ENCODE measurements around the gene PPFIA3.
"Not testable (repeated sequence)": the region's sequence is repeated elsewhere in the genome, so short reads cannot be mapped to it uniquely, and the experiment has no call there.

PPFIA3 gene

DNA sequence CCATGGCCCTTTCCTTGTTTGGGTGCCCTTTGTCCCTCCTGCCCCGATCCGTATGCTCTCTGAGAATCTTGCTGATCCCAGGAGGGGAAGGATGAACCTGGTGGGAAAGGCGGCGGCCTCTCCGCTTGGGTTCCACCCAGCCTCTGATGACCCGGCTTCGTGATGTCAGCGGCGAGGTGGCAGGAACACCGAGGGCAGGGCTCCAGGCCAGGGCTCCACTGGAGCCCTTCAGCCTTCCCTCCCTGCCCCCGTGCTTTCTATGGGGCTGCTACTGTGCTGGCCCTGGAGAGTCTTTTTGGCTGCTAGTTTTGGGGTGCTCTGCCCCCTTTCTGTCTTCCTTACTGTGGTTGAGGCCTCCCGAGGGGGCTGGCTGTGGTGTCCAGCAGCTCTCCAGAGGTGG, 17.0 kb upstream of the PPFIA3 start:
- no peak for DNase-seq (ENCODE audit: low read depth, low spot score)

DNA sequence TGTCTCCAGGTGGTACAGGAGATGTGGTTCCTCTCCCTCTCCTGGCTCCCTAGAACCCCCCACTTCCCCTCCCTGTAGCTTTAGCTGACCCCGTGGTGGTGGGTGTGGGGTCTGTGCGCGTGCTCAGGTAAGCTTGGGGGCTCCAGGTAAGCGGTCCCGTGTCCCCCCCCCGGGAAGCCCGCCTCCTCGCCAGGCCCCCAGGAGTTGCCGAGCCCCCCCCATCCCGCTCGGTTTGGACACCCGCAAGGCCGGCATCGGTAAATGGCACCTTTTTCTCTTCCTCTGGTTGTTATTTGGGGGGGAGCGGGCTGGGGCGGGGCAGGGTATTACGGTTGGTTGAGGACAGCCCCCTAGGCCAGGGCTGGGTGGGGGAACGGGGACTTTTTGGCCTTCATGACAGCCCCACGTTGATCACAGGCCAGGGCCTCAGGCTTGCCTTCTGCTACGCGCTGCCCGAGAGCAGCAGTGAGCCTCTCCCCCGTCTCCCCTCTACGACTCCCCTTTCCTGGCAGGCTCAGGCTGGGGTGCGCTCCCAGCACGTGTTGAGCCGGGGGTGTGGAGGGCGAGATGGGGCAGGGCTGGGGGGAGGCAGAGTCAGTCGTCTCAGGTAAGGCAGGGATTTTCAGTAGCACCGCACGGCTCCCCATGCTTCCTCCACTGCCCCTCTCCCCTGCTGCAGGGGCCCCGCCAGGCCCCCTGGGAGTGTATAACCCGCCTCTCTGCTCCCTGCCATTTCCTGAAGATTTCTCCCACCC, 15.8 kb upstream of the PPFIA3 start:
- no peak for DNase-seq (ENCODE audit: low read depth, low spot score)

DNA sequence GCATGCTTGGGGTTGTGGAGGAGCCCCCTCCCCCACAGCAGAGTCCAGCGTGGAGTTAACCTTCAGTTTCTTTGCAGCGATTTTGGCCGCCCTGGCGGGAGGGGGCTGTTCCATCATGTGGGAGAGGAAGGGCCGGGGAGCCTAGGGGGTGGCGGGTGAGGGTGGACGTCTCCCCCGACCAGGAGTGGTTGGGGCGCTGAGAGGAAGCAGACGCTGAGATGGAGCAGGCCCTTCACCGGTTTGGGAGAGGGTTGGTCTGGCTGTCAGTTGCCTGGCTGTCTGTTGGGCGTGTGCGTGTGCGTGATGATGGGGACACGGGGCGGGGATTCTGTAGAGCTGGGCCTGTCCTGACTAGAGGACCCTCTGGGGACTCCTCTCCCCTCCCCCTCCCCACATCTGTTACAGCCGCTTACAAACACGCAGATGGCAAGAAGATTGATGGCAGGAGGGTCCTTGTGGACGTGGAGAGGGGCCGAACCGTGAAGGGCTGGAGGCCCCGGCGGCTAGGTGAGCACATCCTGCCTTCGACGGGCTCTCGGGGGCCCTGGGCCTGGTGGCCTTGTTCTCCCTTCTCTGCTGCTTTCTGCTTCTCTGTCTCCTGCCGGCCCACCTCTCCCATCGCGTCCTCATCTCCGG, 15.0 kb upstream of the PPFIA3 start:
- DNase-seq (ENCODE audit: low read depth, low spot score) = no peak

DNA sequence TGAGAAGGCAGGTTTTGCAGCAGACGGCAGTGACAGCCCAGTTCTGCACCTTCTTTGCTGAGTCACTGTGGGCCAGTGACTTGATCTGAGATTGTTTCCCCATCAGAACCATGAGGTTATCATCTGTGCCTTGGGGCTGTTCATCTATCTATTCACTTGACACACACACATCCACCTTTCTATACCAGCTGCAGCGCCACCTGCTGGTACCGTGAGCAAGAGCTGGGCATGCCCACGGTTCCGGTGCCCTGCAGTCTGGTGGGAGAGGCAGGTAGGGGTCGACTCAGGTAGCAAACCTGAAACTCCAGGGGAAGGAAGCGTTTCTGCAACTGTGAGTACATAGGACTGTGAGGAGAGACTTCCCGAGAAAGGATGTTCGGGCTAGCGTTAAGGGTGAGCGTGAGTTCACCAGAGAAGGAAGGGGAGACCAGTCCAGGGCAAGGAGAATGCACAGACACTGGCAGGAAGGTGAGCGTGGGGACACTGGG, 12.7 kb upstream of the PPFIA3 start:
- no peak for DNase-seq (ENCODE audit: low read depth, low spot score)

DNA sequence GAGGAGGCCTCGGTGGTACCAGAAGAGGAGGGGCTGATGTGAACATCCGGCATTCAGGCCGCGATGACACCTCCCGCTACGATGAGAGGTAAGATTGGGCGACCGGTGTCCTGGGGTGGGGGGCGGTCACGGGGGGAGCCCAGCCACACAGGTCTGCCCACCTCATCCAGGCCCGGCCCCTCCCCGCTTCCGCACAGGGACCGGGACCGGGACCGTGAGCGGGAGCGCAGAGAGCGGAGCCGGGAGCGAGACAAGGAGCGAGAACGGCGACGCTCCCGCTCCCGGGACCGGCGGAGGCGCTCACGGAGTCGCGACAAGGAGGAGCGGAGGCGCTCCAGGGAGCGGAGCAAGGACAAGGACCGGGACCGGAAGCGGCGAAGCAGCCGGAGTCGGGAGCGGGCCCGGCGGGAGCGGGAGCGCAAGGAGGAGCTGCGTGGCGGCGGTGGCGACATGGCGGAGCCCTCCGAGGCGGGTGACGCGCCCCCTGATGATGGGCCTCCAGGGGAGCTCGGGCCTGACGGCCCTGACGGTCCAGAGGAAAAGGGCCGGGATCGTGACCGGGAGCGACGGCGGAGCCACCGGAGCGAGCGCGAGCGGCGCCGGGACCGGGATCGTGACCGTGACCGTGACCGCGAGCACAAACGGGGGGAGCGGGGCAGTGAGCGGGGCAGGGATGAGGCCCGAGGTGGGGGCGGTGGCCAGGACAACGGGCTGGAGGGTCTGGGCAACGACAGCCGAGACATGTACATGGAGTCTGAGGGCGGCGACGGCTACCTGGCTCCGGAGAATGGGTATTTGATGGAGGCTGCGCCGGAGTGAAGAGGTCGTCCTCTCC, 11.5 kb upstream of the PPFIA3 start:
- no peak for DNase-seq (ENCODE audit: low read depth, low spot score)

DNA sequence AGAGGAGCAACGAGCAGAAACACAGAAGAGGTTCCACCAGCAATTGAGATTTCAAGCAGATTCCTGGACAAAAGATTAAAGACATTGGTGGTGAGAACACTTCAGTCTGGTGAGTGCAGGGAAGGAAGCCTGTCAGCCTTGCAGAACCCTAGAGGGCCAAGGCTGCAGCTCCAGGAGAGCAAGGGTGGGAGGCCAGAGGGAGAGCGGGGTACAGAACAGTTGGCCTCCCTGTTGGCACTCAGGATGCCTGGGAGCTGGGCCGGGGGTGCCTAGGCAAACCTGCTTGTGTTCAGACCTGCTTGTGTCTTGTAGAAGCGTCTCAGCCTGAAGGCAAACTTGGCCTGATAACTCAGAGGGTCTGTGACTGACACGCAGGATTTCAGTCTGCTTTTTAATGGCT, 10.3 kb upstream of the PPFIA3 start:
- DNase-seq (ENCODE audit: low read depth, low spot score) = no peak

DNA sequence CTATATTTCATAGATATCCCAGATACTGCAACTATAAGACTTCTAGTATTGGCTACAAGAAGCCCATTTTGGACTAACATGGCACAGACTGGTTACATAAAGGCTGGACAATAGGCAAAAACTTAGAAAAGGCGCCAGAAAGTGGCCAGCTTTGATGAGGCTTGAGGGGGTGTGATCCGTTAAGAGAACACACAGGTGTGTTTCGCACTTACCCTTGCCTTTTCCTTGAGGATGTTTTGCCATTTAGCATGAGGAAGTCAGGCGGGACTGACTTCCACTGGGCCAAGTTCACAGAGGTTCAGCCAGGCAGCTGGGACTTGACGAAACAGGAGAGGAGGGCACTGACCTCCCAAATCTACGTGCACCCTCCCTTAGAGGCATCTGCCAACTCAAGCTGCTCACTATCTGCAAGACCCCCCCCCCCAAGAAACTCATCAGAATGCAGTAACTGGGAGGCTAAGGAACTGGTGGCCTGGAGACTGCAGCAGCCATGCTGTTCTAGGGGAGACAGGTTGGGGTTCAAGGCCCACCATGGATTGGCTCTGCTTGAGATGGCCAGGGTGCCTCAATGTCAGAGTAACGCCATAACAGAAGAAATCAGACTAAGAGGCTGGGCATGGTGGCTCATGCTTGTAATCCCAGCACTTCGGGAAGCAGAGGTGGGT, 9.6 kb upstream of the PPFIA3 start:
- DNase-seq (ENCODE audit: low read depth, low spot score) = no peak

DNA sequence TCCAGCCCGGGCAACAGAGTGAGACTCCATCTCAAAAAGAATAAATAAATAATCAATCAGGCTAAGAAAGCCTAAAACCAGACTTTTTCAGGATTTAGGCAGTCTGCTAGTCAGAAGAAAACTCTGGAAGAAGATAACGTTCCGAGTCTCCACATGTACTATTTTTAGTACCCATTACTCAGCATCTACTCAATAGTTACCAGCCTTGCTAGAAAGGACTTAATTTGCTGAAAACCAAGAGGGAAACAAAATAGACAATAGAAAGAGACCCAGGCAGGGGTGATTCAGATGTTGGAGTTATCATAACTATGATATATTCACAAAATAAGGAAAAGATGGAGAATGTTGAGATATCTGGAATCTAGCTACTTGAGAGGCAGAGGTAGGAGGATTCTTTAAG, 8.8 kb upstream of the PPFIA3 start:
- DNase-seq (ENCODE audit: low read depth, low spot score) = no peak

DNA sequence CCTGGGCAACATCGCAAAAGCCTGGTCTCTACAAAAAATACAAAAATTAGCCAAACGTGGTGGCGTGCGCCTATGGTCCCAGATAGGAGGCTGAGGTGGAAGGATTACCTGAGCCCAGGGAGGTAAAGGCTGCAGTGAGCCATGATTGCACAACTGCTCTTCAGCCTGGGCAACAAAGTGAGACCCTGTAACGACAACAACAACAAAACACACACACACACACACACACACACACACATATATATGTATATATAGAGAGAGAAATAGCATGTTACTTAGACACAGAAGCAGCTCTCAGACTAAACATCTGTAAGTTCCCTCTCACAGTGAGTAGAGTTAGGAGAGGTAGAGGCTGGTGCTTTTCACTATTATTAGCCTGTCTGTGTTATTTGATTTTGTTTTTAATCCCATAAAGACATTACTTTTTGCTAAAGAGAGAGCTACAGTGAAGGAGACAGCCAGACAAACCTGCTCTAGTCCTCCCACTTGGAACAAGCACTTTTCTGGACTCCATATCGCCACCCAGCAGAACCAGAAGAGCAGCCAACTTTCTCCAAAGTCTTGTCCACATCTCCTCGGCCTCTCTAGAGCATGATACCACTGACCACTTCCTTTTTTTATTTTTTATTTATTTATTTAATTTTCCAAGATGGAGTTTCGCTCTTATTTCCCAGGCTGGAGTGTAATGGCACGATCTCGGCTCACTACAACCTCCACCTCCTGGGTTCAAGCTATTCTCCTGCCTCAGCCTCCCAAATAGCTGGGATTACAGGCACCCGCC, 7.9 kb upstream of the PPFIA3 start:
- DNase-seq (ENCODE audit: low read depth, low spot score) = no peak

DNA sequence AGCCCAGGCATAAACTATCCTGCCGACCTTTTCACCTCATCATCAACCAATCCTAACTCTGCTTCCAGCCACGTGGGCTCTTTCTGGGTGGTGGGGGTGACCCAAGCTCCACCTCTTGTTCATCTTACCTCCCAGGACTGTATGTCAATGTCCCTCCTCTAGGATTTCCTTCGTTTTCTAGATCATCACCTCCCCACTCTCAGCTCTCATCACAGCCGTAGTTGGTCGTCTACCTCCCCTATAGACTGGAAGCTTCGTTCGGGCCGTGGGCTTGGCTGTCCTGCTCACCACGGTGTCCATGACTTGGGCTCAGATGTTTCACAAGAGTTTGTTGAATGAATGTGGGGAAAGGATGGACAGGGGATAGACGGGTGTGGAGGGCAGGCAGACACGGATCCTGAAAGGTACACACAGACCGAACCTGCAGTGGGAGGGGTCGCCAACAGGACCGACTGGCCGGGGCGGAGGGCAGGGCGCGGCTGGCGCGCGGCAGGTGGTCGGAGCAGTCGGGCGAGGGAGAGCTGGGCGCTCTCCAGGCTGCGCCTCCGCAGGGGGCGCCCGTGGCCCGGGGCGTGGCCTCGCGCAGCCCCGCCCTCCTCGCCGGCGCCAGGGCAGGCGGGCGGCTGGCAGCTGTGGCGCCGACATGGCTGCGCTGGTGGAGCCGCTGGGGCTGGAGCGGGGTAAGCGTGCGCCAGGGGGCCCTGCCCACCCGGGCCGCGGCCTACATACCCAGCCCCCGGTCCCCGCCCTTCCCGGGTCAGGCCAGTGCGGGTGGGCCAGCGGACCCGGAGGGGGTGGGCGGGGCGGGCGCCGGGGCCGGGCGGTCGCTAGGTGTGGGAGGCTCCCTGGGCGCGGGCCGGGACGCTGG, 5.3 kb upstream of the PPFIA3 start, which contains the start of gene LIN7B:
Gene LIN7B (plus strand): TSS at position 609 of the 868 bp plus-strand sequence. CDS start 35 bp downstream, at position 644.
- DNase-seq (ENCODE audit: low read depth, low spot score) = no peak

DNA sequence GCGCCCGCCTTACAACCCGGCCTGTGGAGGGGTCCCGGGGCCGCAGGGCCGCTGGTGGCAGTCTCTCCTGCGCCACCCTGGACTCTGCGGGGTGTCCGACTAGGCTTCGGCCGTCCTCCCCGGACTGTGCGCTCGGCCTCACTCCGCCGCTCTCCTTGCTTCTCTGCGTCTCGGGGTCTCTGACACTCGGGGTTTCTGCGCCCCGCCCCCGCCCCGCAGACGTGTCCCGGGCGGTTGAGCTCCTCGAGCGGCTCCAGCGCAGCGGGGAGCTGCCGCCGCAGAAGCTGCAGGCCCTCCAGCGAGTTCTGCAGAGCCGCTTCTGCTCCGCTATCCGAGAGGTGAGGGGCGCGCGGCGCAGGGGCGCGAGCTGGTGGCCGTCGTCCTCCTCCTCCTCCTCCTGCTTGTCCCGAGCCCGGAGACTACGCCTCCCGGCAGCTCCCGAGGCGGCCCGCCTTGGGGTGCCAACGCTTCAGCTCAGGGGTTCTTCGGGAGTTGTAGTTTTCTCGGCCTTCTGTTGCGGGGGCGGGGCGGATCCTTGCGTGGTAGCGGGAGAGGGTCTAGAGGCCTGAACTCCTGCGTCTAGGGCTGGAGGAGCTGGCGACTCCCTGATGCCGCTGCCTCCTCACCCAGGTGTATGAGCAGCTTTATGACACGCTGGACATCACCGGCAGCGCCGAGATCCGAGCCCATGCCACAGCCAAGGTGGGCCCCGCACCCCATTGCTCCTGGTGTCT, 4.5 kb upstream of the PPFIA3 start:
- no peak for DNase-seq (ENCODE audit: low read depth, low spot score)

DNA sequence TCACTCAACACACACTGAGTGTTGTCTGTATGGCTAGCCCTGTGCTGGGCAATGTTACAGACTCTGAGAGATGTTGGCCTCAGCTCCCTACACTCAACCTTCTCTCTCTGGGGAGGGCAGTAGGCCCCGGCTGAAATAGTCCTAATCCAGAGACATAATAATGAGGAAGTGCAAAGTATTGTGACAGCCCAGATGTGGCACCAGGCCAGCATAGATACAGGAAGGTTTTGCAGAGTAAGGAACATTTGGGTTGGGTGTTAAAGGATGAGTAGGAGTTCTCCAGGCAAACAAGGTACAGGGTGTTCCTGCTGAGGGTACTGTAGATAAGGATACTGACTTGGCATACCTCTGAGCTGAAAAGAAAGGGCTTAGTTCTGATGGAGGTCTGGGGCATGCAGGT, 2.8 kb upstream of the PPFIA3 start:
- no peak for DNase-seq (ENCODE audit: low read depth, low spot score)

DNA sequence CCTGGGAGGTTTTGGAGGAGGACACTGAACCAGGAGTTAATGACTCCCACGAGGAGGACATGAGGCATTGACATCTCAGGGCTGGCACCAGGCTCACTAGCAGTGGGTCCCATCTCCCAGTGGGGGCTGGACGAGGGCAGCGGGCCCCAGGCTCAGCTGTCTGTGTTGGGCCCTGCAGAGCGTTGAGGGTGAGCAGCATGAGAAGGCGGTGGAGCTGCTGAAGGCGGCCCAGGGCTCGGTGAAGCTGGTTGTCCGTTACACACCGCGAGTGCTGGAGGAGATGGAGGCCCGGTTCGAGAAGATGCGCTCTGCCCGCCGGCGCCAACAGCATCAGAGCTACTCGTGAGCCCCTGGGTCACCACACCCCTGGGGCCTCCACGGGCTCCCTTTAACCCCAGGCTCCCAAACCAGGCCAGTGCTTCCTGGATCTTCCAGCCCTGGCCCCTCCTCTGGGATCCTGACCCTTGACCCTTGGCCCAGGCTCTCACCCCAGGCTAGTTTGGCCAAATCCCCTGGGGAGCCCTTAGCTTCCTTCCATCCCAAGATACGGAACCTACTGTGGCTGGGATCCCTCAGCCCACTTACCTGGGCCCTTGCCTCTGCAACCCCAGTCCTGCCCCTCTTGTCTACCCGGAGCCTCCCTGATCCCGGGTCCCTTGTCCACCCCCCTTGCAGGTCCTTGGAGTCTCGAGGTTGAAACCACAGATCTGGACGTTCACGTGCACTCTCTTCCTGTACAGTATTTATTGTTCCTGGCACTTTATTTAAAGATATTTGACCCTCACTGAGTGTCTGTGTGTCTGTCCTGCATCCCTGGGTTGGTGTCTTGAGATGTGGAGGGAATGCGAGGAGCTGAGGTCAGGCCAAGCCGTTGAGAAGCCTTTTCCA, 1.4 kb upstream of the PPFIA3 start:
- no peak for DNase-seq (ENCODE audit: low read depth, low spot score)

DNA sequence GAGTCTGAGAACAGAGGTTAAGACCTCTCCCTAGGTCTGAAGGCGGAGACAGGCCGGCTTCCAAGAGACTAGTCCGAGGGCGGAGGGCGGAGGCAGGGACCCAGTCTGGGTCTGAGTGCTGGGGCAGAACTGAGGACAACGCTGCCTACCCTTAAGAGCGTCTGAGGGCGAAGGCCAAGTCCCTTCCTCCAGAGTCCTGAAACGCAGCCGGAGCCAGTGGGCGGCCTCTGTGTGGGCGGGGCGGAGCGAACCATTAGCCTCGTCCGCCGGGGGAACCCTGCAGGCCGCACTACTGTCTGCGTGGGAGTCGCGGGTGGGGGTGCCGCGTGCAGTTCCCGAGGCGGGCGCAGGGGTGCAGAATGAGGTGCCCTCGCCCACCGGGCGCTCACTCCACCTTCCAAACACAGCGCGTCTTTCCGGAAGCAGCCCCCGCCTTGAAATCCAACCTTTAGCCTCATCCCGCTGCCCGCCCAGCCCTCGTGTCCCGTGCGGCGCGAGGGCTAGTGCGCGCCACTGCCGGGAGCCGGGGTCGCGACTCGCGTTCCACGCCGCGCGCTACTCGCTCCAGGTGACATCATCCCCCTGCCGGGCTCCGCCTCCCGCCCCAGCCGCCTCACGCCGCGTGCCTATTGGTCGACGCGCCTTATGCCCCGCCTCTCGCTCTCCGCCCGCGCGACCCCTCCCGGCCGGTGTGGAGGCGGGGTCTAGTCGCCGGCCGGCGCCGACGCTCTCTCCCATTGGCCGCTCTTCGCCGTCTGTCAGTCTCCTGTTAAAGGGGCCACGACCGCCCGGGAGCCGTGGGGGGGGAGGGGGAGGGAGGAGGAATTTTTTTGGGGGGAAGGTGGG, 556 bp upstream of the PPFIA3 start, which contains the start of gene C19orf73:
Gene C19orf73 (minus strand): TSS at position 579 of the 846 bp plus-strand sequence. CDS start 121 bp downstream, at position 458.
- DNase-seq (ENCODE audit: low read depth, low spot score) = peak; percentile 73

DNA sequence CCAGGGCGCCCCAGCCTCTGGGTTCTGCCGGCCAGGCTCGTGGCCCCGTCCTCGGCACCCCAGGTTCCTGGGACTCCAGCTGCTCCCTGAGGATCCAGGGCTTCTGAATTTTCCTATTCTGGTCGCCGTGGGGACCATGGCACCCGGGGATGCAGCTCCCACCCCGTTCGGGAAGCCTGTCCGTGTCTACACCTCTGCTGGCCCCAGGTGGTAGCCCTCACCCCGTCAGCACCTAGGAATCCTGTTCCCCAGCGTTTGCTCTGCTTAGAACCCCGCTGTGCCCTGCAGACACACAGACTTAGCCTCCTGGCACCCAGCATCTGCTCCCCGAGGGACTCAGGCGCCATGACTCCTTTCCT, 960 bp downstream of the PPFIA3 start:
- DNase-seq (ENCODE audit: low read depth, low spot score) = no peak

DNA sequence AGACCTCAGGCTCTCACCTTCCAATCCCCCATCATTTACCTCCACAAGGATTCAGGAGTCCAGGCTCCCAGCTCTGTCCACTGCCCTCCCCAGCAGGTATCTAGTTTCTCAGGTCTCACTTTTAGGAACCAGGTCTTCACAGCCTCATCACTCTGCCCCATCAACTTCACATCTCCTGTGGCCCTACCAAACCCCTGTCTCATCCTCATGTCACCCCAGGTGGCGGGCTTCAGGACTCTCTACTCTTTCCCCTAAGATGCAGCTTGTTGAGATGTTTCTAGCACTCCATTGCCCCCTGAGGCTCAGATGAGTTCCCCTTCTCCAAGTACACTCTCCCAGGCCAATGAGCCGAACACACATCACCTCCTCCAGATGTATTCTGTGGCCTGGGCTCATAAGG, 1.5 kb downstream of the PPFIA3 start:
- no peak for DNase-seq (ENCODE audit: low read depth, low spot score)

DNA sequence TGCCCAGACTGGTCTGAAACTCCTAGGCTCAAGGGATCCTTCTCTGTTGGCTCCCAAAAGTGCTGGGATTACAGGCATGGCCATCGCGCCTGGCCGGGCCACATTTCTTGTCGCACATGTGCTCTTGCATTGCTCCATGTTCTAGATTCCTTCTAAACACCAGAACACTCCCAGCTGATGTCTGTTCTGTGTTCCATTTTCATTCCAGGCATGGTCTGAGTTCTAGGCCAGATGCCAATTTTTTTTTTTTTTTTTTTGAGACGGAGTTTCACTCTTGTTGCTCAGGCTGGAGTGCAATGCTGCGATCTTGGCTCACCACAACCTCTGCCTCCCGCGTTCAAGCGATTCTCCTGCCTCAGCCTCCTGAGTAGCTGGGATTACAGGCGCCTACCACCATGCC, 2.5 kb downstream of the PPFIA3 start:
- not testable (repeated sequence) for DNase-seq (ENCODE audit: low read depth, low spot score)
